ENCODE measurements around the gene CDKL4.
"Not testable (repeated sequence)": the region's sequence is repeated elsewhere in the genome, so short reads cannot be mapped to it uniquely, and the experiment has no call there.

CDKL4 gene

GRCh38 chr2:39140948-39141333 lies 102.8 kb downstream of the CDKL4 start:
- not testable (repeated sequence) for DNase-seq

DNA sequence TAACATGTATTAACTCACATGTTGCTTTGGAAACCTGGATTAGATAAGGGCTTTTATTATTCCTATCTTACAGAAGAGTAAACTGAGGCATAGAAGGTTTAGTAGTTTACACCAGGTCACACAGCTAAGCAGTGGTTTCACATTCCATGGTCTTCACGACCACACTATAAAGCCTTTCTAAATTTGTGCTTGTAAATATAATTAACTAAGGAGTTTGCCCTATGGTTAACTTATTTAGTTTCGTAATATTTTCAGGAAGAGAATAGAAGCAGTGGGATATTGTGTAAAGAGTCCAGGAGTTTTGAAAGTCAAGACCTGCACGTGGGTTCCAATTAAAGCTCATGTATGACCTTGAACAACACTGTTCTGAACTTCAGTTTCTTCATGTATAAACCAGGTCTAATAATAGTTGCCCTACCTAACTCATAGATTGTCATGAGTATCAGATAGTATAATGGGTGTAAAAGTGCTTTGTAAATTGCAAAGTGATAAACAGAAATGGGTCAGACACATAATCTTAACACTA lies 103.4 kb downstream of the CDKL4 start:
- no peak for DNase-seq

GRCh38 chr2:39139511-39140237 lies 104.1 kb downstream of the CDKL4 start:
- no peak for DNase-seq

- DNase-seq: no peak
These were observed 104.9 kb downstream of the CDKL4 start for GRCh38 chr2:39138837-39139211.

DNA sequence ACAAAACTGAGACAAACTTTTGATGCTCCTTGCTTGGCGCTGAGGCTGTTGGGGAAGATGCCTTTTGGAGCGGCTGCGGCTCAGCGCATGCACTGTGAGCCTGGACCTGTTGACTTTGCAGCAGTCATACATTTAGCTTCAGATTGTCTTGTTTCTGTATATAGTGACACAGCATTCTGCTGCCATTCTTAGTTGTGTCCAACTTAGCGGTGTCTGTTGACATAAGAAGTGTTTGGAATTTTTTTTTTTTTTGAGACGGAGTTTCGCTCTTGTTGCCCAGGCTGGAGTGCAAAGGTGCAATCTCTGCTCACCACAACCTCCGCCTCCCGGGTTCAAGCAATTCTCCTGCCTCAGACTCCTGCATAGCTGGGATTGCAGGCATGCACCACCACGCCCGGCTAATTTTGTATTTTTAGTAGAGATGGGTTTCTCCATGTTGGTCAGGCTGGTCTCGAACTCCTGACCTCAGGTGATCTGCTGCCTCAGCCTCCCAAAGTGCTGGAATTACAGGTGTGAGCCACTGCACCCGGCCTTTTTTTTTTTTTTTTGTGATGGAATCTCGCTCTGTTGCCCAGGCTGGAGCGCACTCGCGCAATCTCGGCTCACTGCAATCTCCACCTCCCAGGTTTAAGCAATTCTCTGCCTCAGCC lies 105.5 kb downstream of the CDKL4 start:
- not testable (repeated sequence) for DNase-seq

DNA sequence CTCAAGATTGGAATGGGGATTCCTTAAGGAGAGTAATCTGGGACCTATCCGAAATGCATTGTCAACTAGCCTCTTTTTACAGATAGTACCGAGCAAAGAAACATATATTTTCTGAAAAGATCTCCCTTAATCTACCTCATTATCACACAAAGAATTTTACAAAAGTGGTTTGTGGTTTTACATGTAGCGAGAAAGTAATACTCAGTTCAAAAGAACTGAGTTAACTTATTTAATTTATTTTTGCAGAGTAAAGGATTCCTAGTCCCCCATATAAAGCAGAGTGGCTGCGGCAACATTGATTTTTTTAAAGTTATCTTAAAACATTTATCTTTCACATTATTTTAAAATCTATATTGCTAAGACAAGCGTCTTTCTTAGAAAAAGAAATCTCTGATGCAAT lies 107.0 kb downstream of the CDKL4 start:
- DNase-seq: no peak

DNA sequence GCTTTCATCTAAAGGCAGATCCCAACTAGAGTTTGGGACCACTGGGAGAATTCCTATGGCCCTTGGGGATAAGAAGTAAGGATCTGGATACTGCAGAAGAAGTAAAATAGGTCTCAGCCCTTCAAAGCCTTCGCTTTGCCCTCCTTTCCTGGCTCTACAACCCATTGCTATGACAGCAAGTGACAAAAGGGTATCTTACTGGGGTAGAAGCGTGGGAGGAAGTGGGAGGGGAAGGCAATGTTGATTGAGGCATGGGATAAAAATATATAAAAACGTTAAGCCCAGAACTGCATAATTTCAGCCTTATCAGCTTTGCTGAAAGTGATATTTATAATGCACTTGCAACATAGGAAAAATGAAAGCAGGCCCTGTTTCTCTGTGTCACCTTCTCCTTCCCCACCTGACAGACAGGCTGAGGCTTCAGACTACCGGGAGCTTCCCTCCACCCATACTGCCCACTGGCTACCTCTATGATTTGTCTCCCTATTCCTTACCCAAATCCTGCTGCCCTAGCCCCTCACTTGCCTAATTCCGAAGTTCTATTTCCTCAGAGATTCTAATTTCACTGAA lies 108.0 kb downstream of the CDKL4 start:
- DNase-seq: no peak

DNA sequence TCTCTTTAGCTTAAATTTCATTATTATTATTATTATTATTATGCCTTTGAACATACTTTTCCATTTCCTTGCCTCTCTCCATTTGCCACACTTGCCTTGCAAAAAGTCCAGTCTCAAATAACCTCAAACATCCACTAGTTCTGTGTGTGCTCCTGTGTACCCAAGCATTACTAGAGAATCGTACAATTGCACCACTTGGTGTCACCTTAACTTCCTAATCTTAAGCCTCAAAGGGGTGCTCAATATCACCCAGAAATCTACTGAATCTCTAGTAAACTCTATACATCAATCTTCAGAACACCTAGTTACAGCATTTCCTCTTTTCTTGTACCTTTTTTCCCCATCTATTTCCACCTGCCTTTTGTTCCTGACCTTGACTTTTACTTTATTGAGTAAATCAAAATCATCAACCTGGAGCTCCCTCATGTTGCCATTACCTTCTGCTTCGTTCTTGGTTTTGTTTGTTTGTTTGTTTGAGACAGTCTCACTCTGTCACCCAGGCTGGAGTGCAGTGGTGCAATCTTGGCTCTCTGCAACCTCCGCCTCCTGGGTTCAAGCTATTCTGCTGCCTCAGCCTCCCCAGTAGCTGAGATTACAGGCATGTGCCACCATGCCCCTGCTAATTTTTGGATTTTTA lies 110.4 kb downstream of the CDKL4 start:
- DNase-seq: no peak

GRCh38 chr2:39128919-39129391 lies 114.8 kb downstream of the CDKL4 start:
- DNase-seq: no peak

- DNase-seq: no peak
These were observed 115.8 kb downstream of the CDKL4 start for GRCh38 chr2:39127973-39128372.

All from NCI-H1092 (cell line).